SU-DHL-6 (cell line): ENCODE data around the gene APOL6.

Source experiments
- H2AFZ ChIP-seq: fragments of 200-600 bp; sonication (generic); 2 replicates; pipeline ENCODE4 v1.6.1; 2014; ENCODE audit warnings: low read depth, mild to moderate bottlenecking, moderate library complexity, mixed read lengths, antibody characterized with exemption, low read length; ENCODE audit not compliant: severe bottlenecking
- H3F3A ChIP-seq: fragments of 200-600 bp; shearing (Covaris generic); 2 replicates; pipeline ENCODE4 v1.6.0; 2016; ENCODE audit warnings: antibody characterized with exemption, mild to moderate bottlenecking; ENCODE audit not compliant: insufficient read depth
- H3K27ac ChIP-seq: fragments of 200-600 bp; sonication (generic); 2 replicates; pipeline ENCODE4 v1.5.1; 2016; ENCODE audit warnings: low read depth, mild to moderate bottlenecking, low read length, moderate library complexity, mixed read lengths
- H3K27me3 ChIP-seq: fragments of 200-600 bp; sonication (generic), shearing (Covaris generic); 2 replicates; pipeline ENCODE4 v1.6.0; 2014; ENCODE audit warnings: mild to moderate bottlenecking, low read length
- H3K36me3 ChIP-seq: fragments of 200-600 bp; sonication (generic); 2 replicates; pipeline ENCODE4 v1.6.1; 2014; ENCODE audit warnings: mild to moderate bottlenecking, low read length, mixed read lengths
- H3K4me2 ChIP-seq: fragments of 300-600, 200-600 bp; shearing (Covaris generic), sonication (generic); 2 replicates; pipeline ENCODE4 v1.6.0; 2014; ENCODE audit warnings: low read length, low read depth, mild to moderate bottlenecking; ENCODE audit not compliant: poor library complexity, severe bottlenecking
- H3K4me3 ChIP-seq: fragments of 200-600 bp; sonication (generic); 2 replicates; pipeline ENCODE4 v1.5.1; 2014; ENCODE audit warnings: antibody characterized with exemption, low read length, mild to moderate bottlenecking, mixed read lengths; ENCODE audit not compliant: insufficient read depth, poor library complexity, severe bottlenecking
- H3K79me2 ChIP-seq: fragments of 200-600 bp; sonication (generic); 2 replicates; pipeline ENCODE4 v1.6.1; 2014; ENCODE audit warnings: mild to moderate bottlenecking, low read length, moderate library complexity; ENCODE audit not compliant: insufficient read depth
- H3K9ac ChIP-seq: fragments of 200-600 bp; sonication (generic); 2 replicates; pipeline ENCODE4 v1.7.0; 2014; ENCODE audit warnings: mild to moderate bottlenecking, low read length
- H3K9me2 ChIP-seq: fragments of 200-600 bp; sonication (generic); replicated peaks from 2 replicates; pipeline ENCODE4 v1.6.1; 2014; ENCODE audit warnings: low read length; ENCODE audit not compliant: insufficient read depth
- H3K9me3 ChIP-seq: fragments of 200-600 bp; sonication (generic); 2 replicates; pipeline ENCODE4 v1.6.1; 2014; ENCODE audit warnings: low read length, mixed read lengths; ENCODE audit not compliant: insufficient read depth
- H4K20me1 ChIP-seq: fragments of 200-600 bp; sonication (generic); 2 replicates; pipeline ENCODE4 v1.6.1; 2014; ENCODE audit warnings: low read depth, mild to moderate bottlenecking, antibody characterized with exemption, low read length, moderate library complexity, mixed read lengths
- CTCF ChIP-seq: fragments of 200-600 bp; sonication (generic); IDR thresholded peaks from one replicate; pipeline ENCODE4 v1.5.1; 2017; ENCODE audit warnings: antibody characterized with exemption, mild to moderate bottlenecking, low read length, moderate library complexity; ENCODE audit not compliant: insufficient read depth, poor library complexity, severe bottlenecking
- EZH2phosphoT487 ChIP-seq: fragments of 200-600 bp; sonication (generic), shearing (Covaris generic); conservative IDR thresholded peaks from 2 replicates; pipeline ENCODE4 v1.6.1; 2018; ENCODE audit warnings: mild to moderate bottlenecking, antibody characterized with exemption, low read length, moderate library complexity, mixed read lengths

The APOL6 gene

GRCh38 chr22:35605851-35606481 is 42.3 kb upstream of the APOL6 start:
- H3K9me3 ChIP-seq, result no peaks in the 10 kb centered on the region
- H3K36me3 ChIP-seq, result no peaks in the 10 kb centered on the region
- no peak overlapping the region for H3K9ac ChIP-seq
- TF ChIP-seq CTCF (no peak), EZH2phosphoT487 (no peak)
- no peaks in the 10 kb centered on the region for H4K20me1 ChIP-seq
- H3K9me2 ChIP-seq, result no peaks in the 10 kb centered on the region
- H3K4me3 ChIP-seq, result no peak overlapping the region
- H3K4me2 ChIP-seq, result no peak overlapping the region
- H2AFZ ChIP-seq, result no peak overlapping the region
- no peaks in the 10 kb centered on the region for H3K79me2 ChIP-seq
- no peaks in the 10 kb centered on the region for H3K27me3 ChIP-seq
- H3K27ac ChIP-seq, result no peak overlapping the region
- no peaks in the 10 kb centered on the region for H3F3A ChIP-seq

GRCh38 chr22:35606916-35607315 is 41.3 kb upstream of the APOL6 start:
- Histone ChIP-seq H3K4me3 (no peak overlapping the region), H3K79me2 (no peaks in the 10 kb centered on the region), H3K9me3 (no peaks in the 10 kb centered on the region), H3K27me3 (no peaks in the 10 kb centered on the region), H3K9ac (no peak overlapping the region), H3K4me2 (no peak overlapping the region), H4K20me1 (no peaks in the 10 kb centered on the region), H3K27ac (no peak overlapping the region), H3K36me3 (no peaks in the 10 kb centered on the region), H3K9me2 (no peaks in the 10 kb centered on the region), H2AFZ (no peak overlapping the region), H3F3A (no peaks in the 10 kb centered on the region)
- TF ChIP-seq CTCF (no peak), EZH2phosphoT487 (no peak)

GRCh38 chr22:35608088-35608487 is 40.2 kb upstream of the APOL6 start:
- H3F3A ChIP-seq, result no peaks in the 10 kb centered on the region
- no peaks in the 10 kb centered on the region for H3K9me3 ChIP-seq
- no peaks in the 10 kb centered on the region for H3K27me3 ChIP-seq
- no peak for TF ChIP-seq CTCF
- TF ChIP-seq EZH2phosphoT487, result no peak
- no peak overlapping the region for H3K4me2 ChIP-seq
- no peak overlapping the region for H3K4me3 ChIP-seq
- no peaks in the 10 kb centered on the region for H3K79me2 ChIP-seq
- H2AFZ ChIP-seq, result no peak overlapping the region
- H3K9ac ChIP-seq, result no peak overlapping the region
- no peak overlapping the region for H3K27ac ChIP-seq
- H3K36me3 ChIP-seq, result no peaks in the 10 kb centered on the region
- H3K9me2 ChIP-seq, result no peaks in the 10 kb centered on the region
- no peaks in the 10 kb centered on the region for H4K20me1 ChIP-seq
